WTC11 (cell line): Measurements from ENCODE around the gene AGO3. TPM values are rescaled to one million over a fixed set of nuclear protein-coding genes. Genes with fewer than 3 reads are reported as not detected.
A peak's percentile ranks its signal among the peaks of the same experiment; 100 is the strongest.

Source experiments
- ATAC-seq: fragments of 200-7000 bp; cut with Tn5 transposase; 2 replicates; pipeline ENCODE4 v1.10.0; 2021; ENCODE audit warnings: mild to moderate bottlenecking, moderate library complexity
- CTCF ChIA-PET: fragments of 300-600 bp; sonication (Branson Sonifier 250); formaldehyde crosslinking; loops from one replicate; lab custom pipeline; 2021; ENCODE audit warnings: antibody characterized with exemption; lab: Charles Lee
- POLR2A ChIA-PET: fragments of 350-600 bp; sonication (Branson Sonifier 250); formaldehyde crosslinking; loops from one replicate; lab custom pipeline; 2021; ENCODE audit warnings: antibody characterized with exemption; lab: Charles Lee
- DNase-seq: peaks from one replicate; pipeline ENCODE4 v3.0.0; 2021; ENCODE audit warnings: low spot score
- H3K27ac Mint-ChIP-seq: 2 replicates; pipeline ENCODE4 v1.8.0; 2021; ENCODE audit warnings: mixed read lengths
- H3K27me3 Mint-ChIP-seq: 2 replicates; pipeline ENCODE4 v1.8.0; 2021; ENCODE audit warnings: low read depth, mild to moderate bottlenecking, moderate library complexity, mixed read lengths
- H3K36me3 Mint-ChIP-seq: 2 replicates; pipeline ENCODE4 v1.8.0; 2021; ENCODE audit warnings: mixed read lengths
- H3K4me1 Mint-ChIP-seq: 2 replicates; pipeline ENCODE4 v1.8.0; 2022; ENCODE audit warnings: mixed read lengths
- H3K4me3 Mint-ChIP-seq: 2 replicates; pipeline ENCODE4 v1.8.0; 2021; ENCODE audit warnings: mild to moderate bottlenecking, moderate library complexity, mixed read lengths
- H3K9me3 Mint-ChIP-seq: 2 replicates; pipeline ENCODE4 v1.8.0; 2021; ENCODE audit warnings: mixed read lengths
- ELF4 ChIP-seq: sonication (generic); formaldehyde crosslinking; IDR thresholded peaks from 2 replicates; pipeline ENCODE4 v1.8.1; 2022; ENCODE audit warnings: low read depth, mild to moderate bottlenecking, moderate library complexity, missing genetic modification reagents
- HMGXB4 ChIP-seq: sonication (generic); formaldehyde crosslinking; IDR thresholded peaks from 2 replicates; pipeline ENCODE4 v1.8.1; 2023; ENCODE audit warnings: mild to moderate bottlenecking, moderate library complexity, missing genetic modification reagents
- MXD4 ChIP-seq: fragments of 250-450 bp; sonication (Bioruptor Pico); IDR thresholded peaks from 2 replicates; pipeline ENCODE4 v1.8.0; 2021; ENCODE audit warnings: mild to moderate bottlenecking, moderate library complexity, borderline replicate concordance
- NR1H2 ChIP-seq: sonication (generic); formaldehyde crosslinking; IDR thresholded peaks from 2 replicates; pipeline ENCODE4 v1.9.0; 2021; ENCODE audit warnings: mild to moderate bottlenecking, moderate library complexity, missing genetic modification reagents
- SMAD4 ChIP-seq: sonication (generic); formaldehyde crosslinking; IDR thresholded peaks from 2 replicates; pipeline ENCODE4 v1.8.0; 2022; ENCODE audit warnings: mild to moderate bottlenecking, missing genetic modification reagents
- ZBTB21 ChIP-seq: sonication (generic); formaldehyde crosslinking; IDR thresholded peaks from 2 replicates; pipeline ENCODE4 v1.8.1; 2023; ENCODE audit warnings: mild to moderate bottlenecking, missing genetic modification reagents, borderline replicate concordance
- ZNF138 ChIP-seq: sonication (generic); formaldehyde crosslinking; conservative IDR thresholded peaks from 2 replicates; pipeline ENCODE4 v1.8.1; 2022; ENCODE audit warnings: mild to moderate bottlenecking, moderate library complexity, missing genetic modification reagents
- ZNF423 ChIP-seq: fragments of 250-450 bp; sonication (Bioruptor Pico); IDR thresholded peaks from 2 replicates; pipeline ENCODE4 v2.1.2; 2022; ENCODE audit warnings: mild to moderate bottlenecking, moderate library complexity
- ZNF532 ChIP-seq: fragments of 250-450 bp; sonication (Bioruptor Pico); IDR thresholded peaks from 2 replicates; pipeline ENCODE4 v1.9.0; 2021; ENCODE audit warnings: mild to moderate bottlenecking, borderline replicate concordance
- total RNA-seq: library from RNA; stranded (reverse); gene quantifications from 3 replicates; pipeline ENCODE4 v1.2.3, GENCODE V29; 2021

AGO3 gene
- total RNA-seq, 1 experiment from 2014 or later, result 26.8 TPM

- TF ChIP-seq ZNF532 (CRISPR knock-in tag), result no peak
- no peak for TF ChIP-seq ZNF138 (CRISPR knock-in tag)
- no peak for TF ChIP-seq ZNF423 (CRISPR knock-in tag)
- no peak for TF ChIP-seq NR1H2 (CRISPR knock-in tag)
- TF ChIP-seq MXD4 (CRISPR knock-in tag), result no peak
- TF ChIP-seq ELF4, result no peak
- no peak for TF ChIP-seq SMAD4 (CRISPR knock-in tag)
- no peak for TF ChIP-seq ZBTB21 (CRISPR knock-in tag)
Measured at GRCh38 chr1:36097693-36098585, 167.0 kb downstream of the AGO3 start (continued).

- H3K9me3 Mint-ChIP-seq, result no peaks in the 10 kb centered on the region
Measured at GRCh38 chr1:36098650-36099365, 167.9 kb downstream of the AGO3 start.

More at GRCh38 chr1:36098650-36099365, 167.9 kb downstream of the AGO3 start:
- CTCF ChIA-PET, result interaction anchor here (0.9 to 6.2 kb wide), 3 partner anchors 29 to 50 kb away, joined by 3 to 89 read pairs (median 13); partner anchors contain the start of gene TRAPPC3
- H3K27ac Mint-ChIP-seq, result no peak overlapping the region
- H3K27me3 Mint-ChIP-seq, result no peaks in the 10 kb centered on the region
- TF ChIP-seq HMGXB4 (CRISPR knock-in tag) (0 out of 2 replicates have a peak, but pooled peaks have one; percentile 3), ZNF532 (CRISPR knock-in tag) (no peak)
- POLR2A ChIA-PET, result no interaction called here
- peaks cover 4% of the 10 kb centered on the region; the same call in 1 of the 2 replicates for H3K36me3 Mint-ChIP-seq
- peaks cover 16% of the 10 kb centered on the region for H3K4me1 Mint-ChIP-seq
- DNase-seq (no peak), ATAC-seq (no peak)
- H3K4me3 Mint-ChIP-seq, result no peak overlapping the region
